Activated CD4-positive, alpha-beta memory T cell treated with anti-CD3 and anti-CD28 coated beads for 36 hours (primary cell): Measurements from ENCODE around the gene SHMT2. TPM values are rescaled to one million over a fixed set of nuclear protein-coding genes. Genes with fewer than 3 reads are reported as not detected.
A peak's percentile ranks its signal among the peaks of the same experiment; 100 is the strongest.

Experiments used
- CTCF ChIA-PET: fragments of 350-600 bp; sonication (Branson Sonifier 250); formaldehyde crosslinking; loops from one replicate; lab custom pipeline; 2021; ENCODE audit warnings: antibody characterized with exemption, inconsistent platforms; lab: Charles Lee
- POLR2A ChIA-PET: fragments of 350-600 bp; sonication (Branson Sonifier 250); formaldehyde crosslinking; loops from one replicate; lab custom pipeline; 2021; ENCODE audit warnings: antibody characterized with exemption; lab: Charles Lee
- DNase-seq: peaks from one replicate; pipeline ENCODE4 v3.0.0-alpha.2; 2020
- H3K27ac Mint-ChIP-seq: one replicate; pipeline ENCODE4 v1.8.0; 2021; ENCODE audit warnings: mixed read lengths
- H3K27me3 Mint-ChIP-seq: one replicate; pipeline ENCODE4 v1.8.0; 2021; ENCODE audit warnings: mixed read lengths
- H3K36me3 Mint-ChIP-seq: one replicate; pipeline ENCODE4 v1.8.0; 2021; ENCODE audit warnings: mixed read lengths
- H3K4me1 Mint-ChIP-seq: one replicate; pipeline ENCODE4 v1.8.0; 2021; ENCODE audit warnings: low read depth, mixed read lengths
- H3K4me3 Mint-ChIP-seq: one replicate; pipeline ENCODE4 v1.8.0; 2021; ENCODE audit warnings: mild to moderate bottlenecking, mixed read lengths
- H3K9me3 Mint-ChIP-seq: one replicate; pipeline ENCODE4 v1.8.0; 2021; ENCODE audit warnings: mixed read lengths
- intact Hi-C: fragments of 100-400 bp; cut with micrococcal nuclease; formaldehyde crosslinking; loops from one replicate; pipeline ENCODE4 v1.15.1; 2023
- total RNA-seq, 2 experiments: library from RNA; stranded (reverse); gene quantifications; one replicate each; pipeline ENCODE4 v1.2.3, GENCODE V29; 2021

The SHMT2 gene
- total RNA-seq, 2 experiments from 2014 or later: 401 to 404 TPM

DNA sequence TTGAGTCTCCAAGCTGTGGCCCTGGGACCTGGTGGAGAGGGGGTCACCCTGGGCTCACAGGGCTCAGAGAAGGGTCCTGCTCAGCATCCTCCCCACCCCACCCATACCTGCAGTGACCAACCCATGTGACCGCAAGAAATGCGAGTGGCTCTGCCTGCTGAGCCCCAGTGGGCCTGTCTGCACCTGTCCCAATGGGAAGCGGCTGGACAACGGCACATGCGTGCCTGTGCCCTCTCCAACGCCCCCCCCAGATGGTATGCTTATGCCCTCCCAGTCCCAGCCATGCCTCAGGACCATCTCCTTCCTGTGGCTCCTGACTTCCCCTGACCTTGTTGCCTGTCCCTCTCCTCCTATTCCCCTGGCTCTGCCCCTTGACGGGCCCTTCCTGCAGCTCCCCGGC lies 19.6 kb upstream of the SHMT2 start:
- H3K27ac Mint-ChIP-seq: no peak overlapping the region
- POLR2A ChIA-PET: no interaction called here
- peaks cover 17% of the 10 kb centered on the region for H3K27me3 Mint-ChIP-seq
- no peaks in the 10 kb centered on the region for H3K9me3 Mint-ChIP-seq
- intact Hi-C loops: no loop called here
- peaks cover 12% of the 10 kb centered on the region for H3K4me1 Mint-ChIP-seq
- DNase-seq: no peak
- no peaks in the 10 kb centered on the region for H3K36me3 Mint-ChIP-seq
- CTCF ChIA-PET: interaction anchor here (2.0 kb wide), 1 partner anchor 33 kb away, joined by 6 read pairs; no protein-coding TSS in a partner anchor
- no peak overlapping the region for H3K4me3 Mint-ChIP-seq

DNA sequence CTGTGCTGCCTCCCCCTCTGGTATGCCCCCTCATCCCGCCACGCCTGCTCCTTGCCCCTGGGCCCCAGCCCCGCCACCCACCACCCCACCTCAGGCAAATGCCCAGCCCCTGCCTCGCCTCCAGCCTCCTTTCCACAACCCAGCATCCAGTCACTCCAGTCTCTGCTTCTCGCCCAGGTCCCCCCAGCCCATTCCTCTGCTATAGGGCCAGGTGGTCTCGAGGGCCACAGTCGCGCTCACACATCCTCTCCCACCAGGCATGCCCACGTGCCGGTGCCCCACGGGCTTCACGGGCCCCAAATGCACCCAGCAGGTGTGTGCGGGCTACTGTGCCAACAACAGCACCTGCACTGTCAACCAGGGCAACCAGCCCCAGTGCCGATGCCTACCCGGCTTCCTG lies 19.1 kb upstream of the SHMT2 start:
- Mint-ChIP-seq H3K4me3 (no peak overlapping the region), H3K27me3 (peaks cover 23% of the 10 kb centered on the region), H3K9me3 (no peaks in the 10 kb centered on the region), H3K4me1 (peaks cover 17% of the 10 kb centered on the region), H3K27ac (no peak overlapping the region), H3K36me3 (no peaks in the 10 kb centered on the region)
- ChIA-PET CTCF (interaction anchor here (9.7 kb wide), 1 partner anchor 32 kb away, joined by 447 read pairs; a partner anchor contains a TSS), POLR2A (no interaction called here)
- no peak for DNase-seq
- intact Hi-C loops: no loop called here

DNA sequence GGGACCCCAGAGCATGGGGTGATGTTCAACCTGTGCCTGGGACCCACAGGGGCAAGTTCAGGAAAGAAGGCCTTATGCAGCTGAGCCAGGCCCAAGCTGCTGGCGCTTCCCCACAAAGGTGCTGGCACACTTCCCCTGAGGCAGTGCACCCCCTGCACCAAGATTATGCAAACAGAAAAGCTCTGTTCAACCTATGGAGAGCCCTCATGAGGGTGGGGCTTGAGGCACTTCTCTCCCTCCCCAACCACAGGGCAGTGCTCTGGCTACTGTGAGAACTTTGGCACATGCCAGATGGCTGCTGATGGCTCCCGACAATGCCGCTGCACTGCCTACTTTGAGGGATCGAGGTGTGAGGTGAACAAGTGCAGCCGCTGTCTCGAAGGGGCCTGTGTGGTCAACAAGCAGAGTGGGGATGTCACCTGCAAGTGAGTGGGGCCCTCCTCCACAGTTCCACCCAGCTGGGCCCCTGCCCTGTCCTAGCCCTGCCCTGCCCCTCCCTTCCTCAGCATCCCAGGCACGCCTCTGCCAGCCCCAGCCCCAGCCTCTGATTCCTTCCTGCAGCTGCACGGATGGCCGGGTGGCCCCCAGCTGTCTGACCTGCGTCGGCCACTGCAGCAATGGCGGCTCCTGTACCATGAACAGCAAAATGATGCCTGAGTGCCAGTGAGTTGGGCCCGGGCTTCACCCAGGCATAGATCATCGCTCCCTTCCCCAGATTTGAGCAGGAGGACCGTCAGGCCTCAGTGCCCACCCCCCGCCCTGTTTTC lies 18.4 kb upstream of the SHMT2 start:
- ChIA-PET CTCF (interaction anchor here (9.7 kb wide), 1 partner anchor 31 kb away, joined by 447 read pairs; a partner anchor contains a TSS), POLR2A (no interaction called here)
- no peak overlapping the region for H3K4me3 Mint-ChIP-seq
- intact Hi-C loops: no loop called here
- peaks cover 23% of the 10 kb centered on the region for H3K4me1 Mint-ChIP-seq
- H3K9me3 Mint-ChIP-seq: no peaks in the 10 kb centered on the region
- H3K27ac Mint-ChIP-seq: no peak overlapping the region
- no peak for DNase-seq
- peaks cover 29% of the 10 kb centered on the region for H3K27me3 Mint-ChIP-seq
- no peaks in the 10 kb centered on the region for H3K36me3 Mint-ChIP-seq

DNA sequence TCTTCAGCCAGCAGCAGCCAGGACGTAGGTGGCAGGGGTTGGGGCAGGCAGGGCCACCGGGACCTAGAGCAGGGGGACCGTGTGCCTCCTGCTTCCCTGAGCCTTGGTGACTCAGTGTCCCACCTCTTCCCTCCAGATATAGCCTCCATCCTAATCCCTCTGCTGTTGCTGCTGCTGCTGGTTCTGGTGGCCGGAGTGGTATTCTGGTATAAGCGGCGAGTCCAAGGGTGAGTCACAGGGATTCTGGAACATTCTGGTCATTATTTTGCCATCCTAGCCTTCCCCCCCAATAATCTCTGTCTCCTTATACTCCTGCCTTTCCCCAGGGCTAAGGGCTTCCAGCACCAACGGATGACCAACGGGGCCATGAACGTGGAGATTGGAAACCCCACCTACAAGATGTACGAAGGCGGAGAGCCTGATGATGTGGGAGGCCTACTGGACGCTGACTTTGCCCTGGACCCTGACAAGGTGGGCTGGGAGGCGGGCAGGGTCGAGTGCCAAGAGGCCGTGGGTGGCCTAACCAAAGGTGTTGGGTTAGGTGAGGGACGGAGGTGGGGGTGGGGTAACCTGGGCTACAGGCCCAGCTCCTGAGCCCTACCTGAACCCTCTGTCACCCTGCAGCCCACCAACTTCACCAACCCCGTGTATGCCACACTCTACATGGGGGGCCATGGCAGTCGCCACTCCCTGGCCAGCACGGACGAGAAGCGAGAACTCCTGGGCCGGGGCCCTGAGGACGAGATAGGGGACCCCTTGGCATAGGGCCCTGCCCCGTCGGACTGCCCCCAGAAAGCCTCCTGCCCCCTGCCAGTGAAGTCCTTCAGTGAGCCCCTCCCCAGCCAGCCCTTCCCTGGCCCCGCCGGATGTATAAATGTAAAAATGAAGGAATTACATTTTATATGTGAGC lies 17.5 kb upstream of the SHMT2 start:
- intact Hi-C loops: no loop called here
- Mint-ChIP-seq H3K27ac (no peak overlapping the region), H3K4me1 (peaks cover 24% of the 10 kb centered on the region), H3K27me3 (peaks cover 30% of the 10 kb centered on the region), H3K36me3 (no peaks in the 10 kb centered on the region), H3K9me3 (no peaks in the 10 kb centered on the region), H3K4me3 (no peak overlapping the region)
- CTCF ChIA-PET: interaction anchor here (2.8 to 9.7 kb wide), 3 partner anchors 15 to 241 kb away, joined by 19 to 447 read pairs (median 175); partner anchors contain the start of gene SHMT2
- DNase-seq: no peak
- POLR2A ChIA-PET: interaction anchor here (3.1 kb wide), 1 partner anchor 28 kb away, joined by 16 read pairs; no protein-coding TSS in a partner anchor

DNA sequence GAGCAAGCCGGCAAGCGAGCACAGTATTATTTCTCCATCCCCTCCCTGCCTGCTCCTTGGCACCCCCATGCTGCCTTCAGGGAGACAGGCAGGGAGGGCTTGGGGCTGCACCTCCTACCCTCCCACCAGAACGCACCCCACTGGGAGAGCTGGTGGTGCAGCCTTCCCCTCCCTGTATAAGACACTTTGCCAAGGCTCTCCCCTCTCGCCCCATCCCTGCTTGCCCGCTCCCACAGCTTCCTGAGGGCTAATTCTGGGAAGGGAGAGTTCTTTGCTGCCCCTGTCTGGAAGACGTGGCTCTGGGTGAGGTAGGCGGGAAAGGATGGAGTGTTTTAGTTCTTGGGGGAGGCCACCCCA lies 16.8 kb upstream of the SHMT2 start:
- peaks cover 29% of the 10 kb centered on the region for H3K4me1 Mint-ChIP-seq
- H3K27ac Mint-ChIP-seq: no peak overlapping the region
- no peaks in the 10 kb centered on the region for H3K36me3 Mint-ChIP-seq
- DNase-seq: no peak
- intact Hi-C loops: loop anchor here (1.0 kb wide), 1 partner anchor 247 kb away; the partner anchor contains the start of gene GLI1
- peaks cover 35% of the 10 kb centered on the region for H3K27me3 Mint-ChIP-seq
- ChIA-PET CTCF (interaction anchor here (0.6 to 9.7 kb wide), 18 partner anchors 14 to 498 kb away, joined by 3 to 447 read pairs (median 5); partner anchors contain the start of genes GLI1, LRP1, SHMT2 and STAC3), POLR2A (interaction anchor here (3.1 kb wide), 1 partner anchor 27 kb away, joined by 16 read pairs; no protein-coding TSS in a partner anchor)
- H3K9me3 Mint-ChIP-seq: no peaks in the 10 kb centered on the region
- H3K4me3 Mint-ChIP-seq: no peak overlapping the region

DNA sequence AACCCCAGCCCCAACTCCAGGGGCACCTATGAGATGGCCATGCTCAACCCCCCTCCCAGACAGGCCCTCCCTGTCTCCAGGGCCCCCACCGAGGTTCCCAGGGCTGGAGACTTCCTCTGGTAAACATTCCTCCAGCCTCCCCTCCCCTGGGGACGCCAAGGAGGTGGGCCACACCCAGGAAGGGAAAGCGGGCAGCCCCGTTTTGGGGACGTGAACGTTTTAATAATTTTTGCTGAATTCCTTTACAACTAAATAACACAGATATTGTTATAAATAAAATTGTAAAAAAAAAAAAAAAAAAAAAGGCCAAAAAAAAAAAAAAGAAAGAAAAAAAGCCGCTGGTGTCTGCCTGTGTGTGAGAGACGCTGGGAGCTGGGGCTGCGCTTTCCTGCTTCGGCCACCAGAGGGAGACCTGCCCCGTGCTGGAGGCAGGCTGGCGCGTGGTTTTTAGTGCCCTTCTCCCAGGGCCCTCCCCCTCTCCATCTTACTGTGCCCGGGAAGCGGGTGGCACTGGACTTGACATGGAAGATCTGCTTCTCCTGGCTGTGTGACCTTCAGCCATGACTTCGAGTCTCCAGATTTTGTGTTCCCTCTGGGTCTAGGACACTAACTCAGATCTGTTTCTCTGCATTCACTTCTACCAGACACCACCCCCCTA lies 16.3 kb upstream of the SHMT2 start:
- Mint-ChIP-seq H3K27ac (no peak overlapping the region), H3K27me3 (peaks cover 40% of the 10 kb centered on the region), H3K36me3 (no peaks in the 10 kb centered on the region), H3K4me1 (peaks cover 31% of the 10 kb centered on the region), H3K4me3 (no peak overlapping the region), H3K9me3 (no peaks in the 10 kb centered on the region)
- intact Hi-C loops: loop anchor here (1.0 kb wide), 1 partner anchor 246 kb away; the partner anchor contains the start of gene GLI1
- CTCF ChIA-PET: interaction anchor here (0.6 to 9.7 kb wide), 25 partner anchors 13 to 499 kb away, joined by 3 to 447 read pairs (median 4); partner anchors contain the start of genes GLI1, INHBE, LRP1 and SHMT2
- POLR2A ChIA-PET: interaction anchor here (0.7 to 3.1 kb wide), 2 partner anchors 26 to 310 kb away, joined by 3 to 16 read pairs; no protein-coding TSS in a partner anchor
- DNase-seq: peak; percentile 90

DNA sequence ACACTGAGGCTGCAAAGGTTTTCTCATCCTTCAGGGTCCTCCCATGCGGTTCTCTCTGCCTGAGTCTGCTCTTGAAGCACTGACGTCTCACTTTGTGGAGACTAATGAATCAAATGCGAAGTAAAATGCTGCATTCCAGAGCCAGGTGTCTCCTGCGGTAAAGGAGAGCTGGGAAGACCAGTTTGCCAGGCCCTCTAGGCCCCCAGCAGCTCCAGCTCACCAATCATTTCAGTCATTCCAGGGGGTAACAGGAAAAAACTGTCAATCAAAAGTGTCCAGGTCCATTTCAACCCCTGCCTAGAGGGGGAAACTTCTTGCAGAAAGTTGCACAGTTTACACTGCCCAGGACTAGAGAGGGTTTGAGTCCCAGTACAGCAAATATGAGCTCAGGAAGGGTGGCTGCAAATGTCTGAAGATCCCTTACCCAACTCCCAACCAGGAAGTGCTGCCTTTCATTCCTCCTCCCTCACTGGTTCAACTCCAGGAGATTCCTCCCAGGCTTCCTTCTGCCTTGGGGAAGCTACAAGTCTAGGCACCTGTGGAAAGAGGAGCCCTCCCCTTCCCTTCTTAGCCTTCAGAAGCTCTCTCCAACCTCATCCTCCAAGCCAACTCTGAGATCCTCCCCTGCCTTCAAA lies 15.6 kb upstream of the SHMT2 start:
- ChIA-PET POLR2A (interaction anchor here (0.7 to 3.1 kb wide), 3 partner anchors 16 to 311 kb away, joined by 3 to 16 read pairs (median 6); partner anchors contain the start of gene SHMT2), CTCF (interaction anchor here (0.6 to 9.7 kb wide), 24 partner anchors 13 to 488 kb away, joined by 3 to 447 read pairs (median 5); partner anchors contain the start of genes GLI1, INHBE, LRP1 and NEMP1)
- Mint-ChIP-seq H3K27ac (no peak overlapping the region), H3K36me3 (no peaks in the 10 kb centered on the region), H3K4me1 (peaks cover 31% of the 10 kb centered on the region), H3K9me3 (no peaks in the 10 kb centered on the region), H3K27me3 (peaks cover 47% of the 10 kb centered on the region), H3K4me3 (no peak overlapping the region)
- intact Hi-C loops: loop anchor here (1.0 kb wide), 3 partner anchors 25 to 245 kb away; partner anchors contain the start of gene GLI1
- no peak for DNase-seq

DNA sequence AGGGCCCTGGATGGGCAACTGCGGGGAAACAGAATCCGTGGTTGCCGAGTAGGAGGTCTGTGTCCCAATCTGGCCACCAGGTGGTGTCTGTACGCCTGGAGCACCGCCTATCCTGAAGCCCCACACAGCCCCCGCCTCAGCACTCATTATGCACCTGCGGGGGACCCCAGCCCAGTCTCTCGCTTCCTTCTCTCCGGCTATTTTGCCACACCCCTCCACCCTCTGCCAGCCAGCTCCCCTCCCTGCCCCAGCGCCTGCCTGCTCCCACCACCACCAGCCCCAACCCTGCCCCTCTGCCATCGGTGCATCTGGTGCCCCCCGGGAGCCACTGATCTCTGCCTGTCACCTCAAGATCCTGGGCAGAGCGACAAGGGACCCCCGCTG lies 15.1 kb upstream of the SHMT2 start:
- Mint-ChIP-seq H3K9me3 (no peaks in the 10 kb centered on the region), H3K36me3 (no peaks in the 10 kb centered on the region), H3K27ac (no peak overlapping the region), H3K4me1 (peaks cover 31% of the 10 kb centered on the region), H3K27me3 (peaks cover 52% of the 10 kb centered on the region), H3K4me3 (no peak overlapping the region)
- peak; percentile 81 for DNase-seq
- intact Hi-C loops: loop anchor here (1.0 kb wide), 2 partner anchors 25 to 29 kb away; no protein-coding TSS in a partner anchor
- ChIA-PET POLR2A (interaction anchor here (1.2 to 3.1 kb wide), 3 partner anchors 15 to 28 kb away, joined by 4 to 16 read pairs (median 6); partner anchors contain the start of gene SHMT2), CTCF (interaction anchor here (0.7 to 9.7 kb wide), 19 partner anchors 12 to 489 kb away, joined by 3 to 447 read pairs (median 6); partner anchors contain the start of genes GLI1, INHBE, LRP1 and NEMP1)

DNA sequence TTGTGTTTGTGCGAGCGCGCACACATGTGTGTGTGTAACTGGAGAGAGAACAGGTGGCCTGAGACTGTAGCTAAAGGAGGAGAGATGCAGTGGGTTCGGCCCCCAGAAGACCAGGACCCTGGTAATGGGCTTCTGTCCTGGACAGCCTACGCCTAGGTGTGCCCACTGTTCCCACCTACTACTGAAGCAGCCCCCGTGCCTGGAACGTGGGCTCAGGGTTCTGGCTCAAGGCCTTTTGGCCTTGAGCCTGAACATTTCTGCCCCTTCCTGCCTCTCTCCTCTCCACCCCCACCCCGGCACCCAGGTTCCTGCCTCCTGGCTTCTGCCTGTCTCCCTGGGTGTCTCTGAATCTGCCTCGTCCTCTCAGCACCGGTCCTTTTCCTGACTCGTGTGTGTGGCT lies 14.4 kb upstream of the SHMT2 start:
- peaks cover 31% of the 10 kb centered on the region for H3K4me1 Mint-ChIP-seq
- no peaks in the 10 kb centered on the region for H3K9me3 Mint-ChIP-seq
- intact Hi-C loops: loop anchor here (1.0 kb wide), 1 partner anchor 10 kb away; no protein-coding TSS in a partner anchor
- no peak for DNase-seq
- H3K27ac Mint-ChIP-seq: no peak overlapping the region
- POLR2A ChIA-PET: interaction anchor here (1.1 to 3.1 kb wide), 4 partner anchors 15 to 28 kb away, joined by 3 to 16 read pairs (median 5); partner anchors contain the start of gene SHMT2
- H3K4me3 Mint-ChIP-seq: no peak overlapping the region
- peaks cover 58% of the 10 kb centered on the region for H3K27me3 Mint-ChIP-seq
- no peaks in the 10 kb centered on the region for H3K36me3 Mint-ChIP-seq
- CTCF ChIA-PET: interaction anchor here (1.0 to 9.7 kb wide), 9 partner anchors 12 to 244 kb away, joined by 3 to 447 read pairs (median 10); partner anchors contain the start of genes GLI1, NEMP1, SHMT2 and STAT6

DNA sequence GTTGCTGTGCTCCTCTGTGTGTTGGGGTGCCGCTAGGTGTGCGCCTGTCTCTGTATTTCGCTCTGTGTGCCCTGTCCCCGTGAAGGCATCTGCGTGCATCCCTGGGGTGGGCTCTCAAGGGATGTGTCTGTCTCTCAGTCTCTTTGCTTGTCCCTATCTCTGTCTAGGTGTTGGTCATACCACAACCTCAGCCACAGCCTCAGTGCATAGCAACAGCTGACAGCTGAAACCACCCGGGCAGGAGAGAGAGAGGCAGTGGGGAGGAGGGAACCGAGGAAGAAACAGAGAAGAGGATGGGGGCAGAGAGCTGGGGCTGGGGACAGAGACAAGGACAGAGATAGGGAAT lies 13.9 kb upstream of the SHMT2 start:
- CTCF ChIA-PET: interaction anchor here (1.0 to 9.7 kb wide), 3 partner anchors 11 to 237 kb away, joined by 3 to 447 read pairs (median 175); partner anchors contain the start of gene SHMT2
- H3K27me3 Mint-ChIP-seq: peaks cover 60% of the 10 kb centered on the region
- intact Hi-C loops: loop anchor here (1.0 kb wide), 1 partner anchor 10 kb away; no protein-coding TSS in a partner anchor
- H3K4me1 Mint-ChIP-seq: peaks cover 33% of the 10 kb centered on the region
- H3K9me3 Mint-ChIP-seq: no peaks in the 10 kb centered on the region
- H3K27ac Mint-ChIP-seq: no peak overlapping the region
- H3K4me3 Mint-ChIP-seq: peak overlapping the region; percentile 28
- POLR2A ChIA-PET: interaction anchor here (1.1 to 1.5 kb wide), 2 partner anchors 18 to 27 kb away, joined by 3 to 4 read pairs; no protein-coding TSS in a partner anchor
- no peaks in the 10 kb centered on the region for H3K36me3 Mint-ChIP-seq
- DNase-seq: peak; percentile 61
